Neutrophil (primary cell): ENCODE measurements around the gene NAP1L1.

Experiments used
- H3K27ac ChIP-seq: fragments of 200-600 bp; sonication (generic); 2 replicates; pipeline ENCODE4 v1.5.1; 2016; ENCODE audit warnings: mild to moderate bottlenecking, moderate library complexity
- H3K27me3 ChIP-seq: fragments of 200-600 bp; sonication (generic); 2 replicates; pipeline ENCODE4 v1.6.0; 2016; ENCODE audit warnings: mild to moderate bottlenecking
- H3K36me3 ChIP-seq: fragments of 200-600 bp; sonication (generic); 2 replicates; pipeline ENCODE4 v1.5.1; 2017
- H3K4me1 ChIP-seq, 2 experiments: fragments of 200-600 bp in 1 of 2; sonication (generic) in 1 of 2; 1 replicate in 1 of 2; 2 replicates in 1 of 2; pipeline versions ENCODE4 v1.5.1 to v1.6.1; 2013 to 2016; ENCODE audit warnings: low read depth in 1 of 2, low read length in 1 of 2, mild to moderate bottlenecking in 1 of 2, moderate library complexity in 1 of 2; ENCODE audit not compliant: control insufficient read depth in 1 of 2, insufficient read depth in 1 of 2
- H3K4me3 ChIP-seq, 2 experiments: fragments of 200-600 bp in 1 of 2; sonication (generic) in 1 of 2; 1 replicate in 1 of 2; 2 replicates in 1 of 2; pipeline ENCODE4 v1.5.1; 2013 to 2016; ENCODE audit warnings: low read depth in 1 of 2, low read length in 1 of 2, mild to moderate bottlenecking in 1 of 2, moderate library complexity in 1 of 2
- H3K9me3 ChIP-seq: fragments of 200-600 bp; sonication (generic); 2 replicates; pipeline ENCODE4 v1.5.1; 2016
- CTCF ChIP-seq: fragments of 200-600 bp; sonication (generic); IDR thresholded peaks from 2 replicates; pipeline ENCODE4 v1.5.1; 2016; ENCODE audit warnings: antibody characterized with exemption

The NAP1L1 gene

GRCh38 chr12:76038176-76038575 lies 46.3 kb downstream of the NAP1L1 start:
- TF ChIP-seq CTCF, result no peak
- no peaks in the 10 kb centered on the region for H3K36me3 ChIP-seq
- no peaks in the 10 kb centered on the region for H3K9me3 ChIP-seq
- no peak overlapping the region for H3K27ac ChIP-seq
- H3K4me3 ChIP-seq, result no peak overlapping the region
- H3K27me3 ChIP-seq, result peaks cover 28% of the 10 kb centered on the region
- H3K4me1 ChIP-seq, result no peaks in the 10 kb centered on the region

- H3K4me3 ChIP-seq, result no peak overlapping the region
- H3K27ac ChIP-seq, result no peak overlapping the region
- no peaks in the 10 kb centered on the region for H3K36me3 ChIP-seq
Measured at GRCh38 chr12:76037130-76038103, 47.1 kb downstream of the NAP1L1 start.

GRCh38 chr12:76035045-76035444 lies 49.4 kb downstream of the NAP1L1 start:
- H3K36me3 ChIP-seq, result no peaks in the 10 kb centered on the region
- no peaks in the 10 kb centered on the region for H3K9me3 ChIP-seq
- no peak overlapping the region for H3K4me3 ChIP-seq
- H3K27ac ChIP-seq, result no peak overlapping the region
- peaks cover 49% of the 10 kb centered on the region for H3K27me3 ChIP-seq
- TF ChIP-seq CTCF, result no peak
- peaks cover 19 to 21% of the 10 kb centered on the region in 2 experiments for H3K4me1 ChIP-seq

More at GRCh38 chr12:76037130-76038103, 47.1 kb downstream of the NAP1L1 start:
- Histone ChIP-seq H3K27me3 (peaks cover 36% of the 10 kb centered on the region), H3K4me1 (peaks cover 3 to 5% of the 10 kb centered on the region in 2 experiments), H3K9me3 (no peaks in the 10 kb centered on the region)
- TF ChIP-seq CTCF, result peak; percentile 68

GRCh38 chr12:76033081-76034011 lies 51.1 kb downstream of the NAP1L1 start:
- Histone ChIP-seq H3K27me3 (peaks cover 61% of the 10 kb centered on the region), H3K4me1 (peaks cover 32 to 36% of the 10 kb centered on the region in 2 experiments), H3K4me3 (no peak overlapping the region), H3K36me3 (no peaks in the 10 kb centered on the region), H3K9me3 (no peaks in the 10 kb centered on the region), H3K27ac (no peak overlapping the region)
- no peak for TF ChIP-seq CTCF
